GM23248 (cell line): Measurements from ENCODE around the gene ARNT2.

ENCODE experiments used
- EZH2 ChIP-seq: fragments of 200-600 bp; sonication (generic); IDR thresholded peaks from 2 replicates; pipeline ENCODE4 v1.6.1; 2018; ENCODE audit warnings: antibody characterized with exemption, mild to moderate bottlenecking; ENCODE audit not compliant: insufficient read depth, poor library complexity, severe bottlenecking
- EZH2phosphoT487 ChIP-seq: fragments of 200-600 bp; sonication (generic); IDR thresholded peaks from 2 replicates; pipeline ENCODE4 v1.6.1; 2018; ENCODE audit warnings: antibody characterized with exemption, moderate library complexity, mild to moderate bottlenecking, low read depth; ENCODE audit not compliant: insufficient read depth

DNA sequence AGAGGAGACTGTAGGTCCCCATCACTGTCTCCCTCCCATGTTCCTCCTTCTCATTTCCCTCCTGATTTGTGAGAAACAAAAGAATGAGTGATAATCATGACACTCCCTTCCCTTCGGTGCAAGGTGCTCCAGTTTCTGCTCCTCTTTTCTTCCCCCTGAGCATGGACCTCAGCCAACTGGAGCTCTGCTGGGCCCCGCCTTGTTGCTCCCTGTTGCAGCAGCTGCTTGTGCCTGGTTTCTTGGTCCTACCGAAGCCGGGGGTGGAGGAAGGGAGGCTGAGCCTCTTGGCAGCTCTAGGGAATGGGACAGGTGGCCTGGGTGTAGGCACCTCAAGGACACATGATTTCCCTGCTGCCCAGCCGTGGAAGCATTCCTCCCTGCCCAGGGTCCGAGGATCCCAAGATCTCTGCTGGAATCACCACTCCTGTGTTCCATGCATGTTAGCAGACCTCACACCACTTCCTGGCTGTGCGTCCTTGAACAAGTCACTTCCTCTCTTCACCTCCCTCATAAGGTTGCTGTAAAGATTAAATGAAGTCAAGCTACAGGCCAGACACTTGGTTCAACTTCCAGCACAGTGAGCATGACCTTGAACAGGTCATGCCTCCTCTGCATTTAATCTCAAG, 159.3 kb downstream of the ARNT2 start:
- no peak for TF ChIP-seq EZH2phosphoT487
- TF ChIP-seq EZH2, result no peak
